ENCODE data around the gene OPA3. TPM values are rescaled to one million over a fixed set of nuclear protein-coding genes. Genes with fewer than 3 reads are reported as not detected.

Gene OPA3
- total and polyA plus RNA-seq, 2 experiments from 2014 or later = 11.5 to 14.5 TPM

GRCh38 chr19:45515081-45515624, 69.4 kb downstream of the OPA3 start:
- peaks cover 79% of the 10 kb centered on the region for H3K79me2 ChIP-seq (replicated peaks; ENCODE audit: insufficient read depth)
- H3K27me3 ChIP-seq (ENCODE audit: insufficient read depth) = no peaks in the 10 kb centered on the region
- ATAC-seq = no peak
- peak overlapping the region; percentile 32; the same call in 1 of the 2 replicates for H3K27ac ChIP-seq (ENCODE audit: low read depth)
- no peaks in the 10 kb centered on the region for H3K9me2 ChIP-seq (ENCODE audit: insufficient read depth)
- peaks cover 57% of the 10 kb centered on the region for H4K20me1 ChIP-seq (replicated peaks; ENCODE audit: insufficient read depth)
- Mint-ChIP-seq H3K27me3 (ENCODE audit: insufficient read depth, low read depth, poor library complexity) (peaks cover 4% of the 10 kb centered on the region), H3K36me3 (ENCODE audit: low read depth) (peaks cover 30% of the 10 kb centered on the region), H3K4me1 (peaks cover 10% of the 10 kb centered on the region; the same call in 2 of the 3 replicates), H3K27ac (no peak overlapping the region), H3K4me3 (no peak overlapping the region), H3K9me3 (no peaks in the 10 kb centered on the region; the same call in 2 of the 3 replicates)
- TF ChIP-seq STAT1 (IDR thresholded peaks at IDR 0.05; ENCODE audit: unreplicated experiment) (no peak), ZNF331 (CRISPR knock-in tag; IDR thresholded peaks at IDR 0.05; ENCODE audit: low read depth) (no peak), JUNB (IDR thresholded peaks at IDR 0.05; ENCODE audit: unreplicated experiment) (no peak), ETS1 (IDR thresholded peaks at IDR 0.05) (no peak), CREB1 (CRISPR knock-in tag; IDR thresholded peaks at IDR 0.05; ENCODE audit: low read depth) (no peak), CTCF (conservative IDR thresholded peaks at IDR 0.05; ENCODE audit: low read depth in 2 of 2) (no peak), POLR2AphosphoS5 (IDR thresholded peaks at IDR 0.05; ENCODE audit: low read depth) (no peak), EZH2 (IDR thresholded peaks at IDR 0.05; ENCODE audit: low read depth, unreplicated experiment) (no peak), ZNF114 (CRISPR knock-in tag; IDR thresholded peaks at IDR 0.05) (no peak), EZH2phosphoT487 (IDR thresholded peaks at IDR 0.05; ENCODE audit: unreplicated experiment) (no peak), NANOG (IDR thresholded peaks at IDR 0.05; ENCODE audit: borderline replicate concordance) (no peak)
- TF ChIP-seq, protein P1, sequence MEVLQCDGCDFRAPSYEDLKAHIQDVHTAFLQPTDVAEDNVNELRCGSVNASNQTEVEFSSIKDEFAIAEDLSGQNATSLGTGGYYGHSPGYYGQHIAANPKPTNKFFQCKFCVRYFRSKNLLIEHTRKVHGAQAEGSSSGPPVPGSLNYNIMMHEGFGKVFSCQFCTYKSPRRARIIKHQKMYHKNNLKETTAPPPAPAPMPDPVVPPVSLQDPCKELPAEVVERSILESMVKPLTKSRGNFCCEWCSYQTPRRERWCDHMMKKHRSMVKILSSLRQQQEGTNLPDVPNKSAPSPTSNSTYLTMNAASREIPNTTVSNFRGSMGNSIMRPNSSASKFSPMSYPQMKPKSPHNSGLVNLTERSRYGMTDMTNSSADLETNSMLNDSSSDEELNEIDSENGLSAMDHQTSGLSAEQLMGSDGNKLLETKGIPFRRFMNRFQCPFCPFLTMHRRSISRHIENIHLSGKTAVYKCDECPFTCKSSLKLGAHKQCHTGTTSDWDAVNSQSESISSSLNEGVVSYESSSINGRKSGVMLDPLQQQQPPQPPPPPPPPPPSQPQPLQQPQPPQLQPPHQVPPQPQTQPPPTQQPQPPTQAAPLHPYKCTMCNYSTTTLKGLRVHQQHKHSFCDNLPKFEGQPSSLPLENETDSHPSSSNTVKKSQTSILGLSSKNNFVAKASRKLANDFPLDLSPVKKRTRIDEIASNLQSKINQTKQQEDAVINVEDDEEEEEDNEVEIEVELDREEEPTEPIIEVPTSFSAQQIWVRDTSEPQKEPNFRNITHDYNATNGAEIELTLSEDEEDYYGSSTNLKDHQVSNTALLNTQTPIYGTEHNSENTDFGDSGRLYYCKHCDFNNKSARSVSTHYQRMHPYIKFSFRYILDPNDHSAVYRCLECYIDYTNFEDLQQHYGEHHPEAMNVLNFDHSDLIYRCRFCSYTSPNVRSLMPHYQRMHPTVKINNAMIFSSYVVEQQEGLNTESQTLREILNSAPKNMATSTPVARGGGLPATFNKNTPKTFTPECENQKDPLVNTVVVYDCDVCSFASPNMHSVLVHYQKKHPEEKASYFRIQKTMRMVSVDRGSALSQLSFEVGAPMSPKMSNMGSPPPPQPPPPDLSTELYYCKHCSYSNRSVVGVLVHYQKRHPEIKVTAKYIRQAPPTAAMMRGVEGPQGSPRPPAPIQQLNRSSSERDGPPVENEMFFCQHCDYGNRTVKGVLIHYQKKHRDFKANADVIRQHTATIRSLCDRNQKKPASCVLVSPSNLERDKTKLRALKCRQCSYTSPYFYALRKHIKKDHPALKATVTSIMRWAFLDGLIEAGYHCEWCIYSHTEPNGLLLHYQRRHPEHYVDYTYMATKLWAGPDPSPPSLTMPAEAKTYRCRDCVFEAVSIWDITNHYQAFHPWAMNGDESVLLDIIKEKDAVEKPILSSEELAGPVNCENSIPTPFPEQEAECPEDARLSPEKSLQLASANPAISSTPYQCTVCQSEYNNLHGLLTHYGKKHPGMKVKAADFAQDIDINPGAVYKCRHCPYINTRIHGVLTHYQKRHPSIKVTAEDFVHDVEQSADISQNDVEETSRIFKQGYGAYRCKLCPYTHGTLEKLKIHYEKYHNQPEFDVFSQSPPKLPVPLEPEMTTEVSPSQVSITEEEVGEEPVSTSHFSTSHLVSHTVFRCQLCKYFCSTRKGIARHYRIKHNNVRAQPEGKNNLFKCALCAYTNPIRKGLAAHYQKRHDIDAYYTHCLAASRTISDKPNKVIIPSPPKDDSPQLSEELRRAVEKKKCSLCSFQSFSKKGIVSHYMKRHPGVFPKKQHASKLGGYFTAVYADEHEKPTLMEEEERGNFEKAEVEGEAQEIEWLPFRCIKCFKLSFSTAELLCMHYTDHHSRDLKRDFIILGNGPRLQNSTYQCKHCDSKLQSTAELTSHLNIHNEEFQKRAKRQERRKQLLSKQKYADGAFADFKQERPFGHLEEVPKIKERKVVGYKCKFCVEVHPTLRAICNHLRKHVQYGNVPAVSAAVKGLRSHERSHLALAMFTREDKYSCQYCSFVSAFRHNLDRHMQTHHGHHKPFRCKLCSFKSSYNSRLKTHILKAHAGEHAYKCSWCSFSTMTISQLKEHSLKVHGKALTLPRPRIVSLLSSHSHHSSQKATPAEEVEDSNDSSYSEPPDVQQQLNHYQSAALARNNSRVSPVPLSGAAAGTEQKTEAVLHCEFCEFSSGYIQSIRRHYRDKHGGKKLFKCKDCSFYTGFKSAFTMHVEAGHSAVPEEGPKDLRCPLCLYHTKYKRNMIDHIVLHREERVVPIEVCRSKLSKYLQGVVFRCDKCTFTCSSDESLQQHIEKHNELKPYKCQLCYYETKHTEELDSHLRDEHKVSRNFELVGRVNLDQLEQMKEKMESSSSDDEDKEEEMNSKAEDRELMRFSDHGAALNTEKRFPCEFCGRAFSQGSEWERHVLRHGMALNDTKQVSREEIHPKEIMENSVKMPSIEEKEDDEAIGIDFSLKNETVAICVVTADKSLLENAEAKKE (CRISPR knock-in tag; IDR thresholded peaks at IDR 0.05) = no peak
- no peak overlapping the region for H3K4me2 ChIP-seq
- no peak overlapping the region for H2AFZ ChIP-seq
- H3K4me3 ChIP-seq = no peak overlapping the region
- no peak for DNase-seq (ENCODE audit: low spot score)
- H3F3A ChIP-seq (replicated peaks; ENCODE audit: low read depth) = 0 out of 2 replicates have a peak, but pooled peaks cover 7% of the 10 kb centered on the region
- H3K4me1 ChIP-seq (ENCODE audit: insufficient read depth) = peaks cover 7% of the 10 kb centered on the region; the same call in 1 of the 2 replicates
- H3K36me3 ChIP-seq (ENCODE audit: insufficient read depth) = peaks cover 7% of the 10 kb centered on the region

Measured in GM23338 (cell line).